Measurements from ENCODE around the gene MZT2A. TPM values are rescaled to one million over a fixed set of nuclear protein-coding genes. Genes with fewer than 3 reads are reported as not detected.
"Not testable (repeated sequence)": the region's sequence is repeated elsewhere in the genome, so short reads cannot be mapped to it uniquely, and the experiment has no call there.

Gene MZT2A
- total RNA-seq, 2 donors from 2014 or later = 173 to 176 TPM

- H3K36me3 ChIP-seq = peaks cover 0 to 9% of the 10 kb centered on the region in 2 donors
Observed at GRCh38 chr2:131509615-131510014, 17.4 kb upstream of the MZT2A start.

GRCh38 chr2:131504082-131504750 is 12.0 kb upstream of the MZT2A start:
- H3K4me3 ChIP-seq; H3K9me3 ChIP-seq; DNase-seq (ENCODE audit: low spot score); H3K27me3 ChIP-seq (replicated peaks; ENCODE audit: insufficient read depth); H3K36me3 ChIP-seq; H3K4me1 ChIP-seq (replicated peaks); H3K27ac ChIP-seq; intact Hi-C loops (cut with DNase I): not testable (repeated sequence)
- WGBS = 94% methylated on average over 7 of the region's 7 CpGs

More at GRCh38 chr2:131509615-131510014, 17.4 kb upstream of the MZT2A start:
- TF ChIP-seq POLR2AphosphoS5 (IDR thresholded peaks at IDR 0.05) (no peak), POLR2A (IDR thresholded peaks at IDR 0.05) (no peak), CTCF (IDR thresholded peaks at IDR 0.05) (no peak)
- Histone ChIP-seq H3K4me1 (replicated peaks) (no peaks in the 10 kb centered on the region), H3K9me3 (no peaks in the 10 kb centered on the region), H3K27ac (no peak overlapping the region), H3K4me3 (no peak overlapping the region), H3K27me3 (replicated peaks; ENCODE audit: insufficient read depth) (no peaks in the 10 kb centered on the region)
- no peak for DNase-seq (ENCODE audit: low spot score)
- intact Hi-C loops (cut with DNase I) = no loop called here
- WGBS = 94% methylated on average over 5 of the region's 9 CpGs

- H3K36me3 ChIP-seq; intact Hi-C loops (cut with DNase I); H3K4me1 ChIP-seq (replicated peaks); H3K27me3 ChIP-seq (replicated peaks; ENCODE audit: insufficient read depth); H3K9me3 ChIP-seq; H3K4me3 ChIP-seq; H3K27ac ChIP-seq; DNase-seq (ENCODE audit: low spot score): not testable (repeated sequence)
- WGBS = 88% methylated on average over 4 of the region's 4 CpGs
Observed at GRCh38 chr2:131503587-131503986, 11.4 kb upstream of the MZT2A start.

GRCh38 chr2:131498321-131498973 is 6.2 kb upstream of the MZT2A start:
- H3K27me3 ChIP-seq (replicated peaks; ENCODE audit: insufficient read depth); intact Hi-C loops (cut with DNase I); H3K27ac ChIP-seq; H3K4me1 ChIP-seq (replicated peaks); H3K9me3 ChIP-seq; DNase-seq (ENCODE audit: low spot score); H3K4me3 ChIP-seq; H3K36me3 ChIP-seq: not testable (repeated sequence)
- WGBS = 82% methylated on average over 8 of the region's 8 CpGs

GRCh38 chr2:131495506-131495905 is 3.3 kb upstream of the MZT2A start:
- intact Hi-C loops (cut with DNase I); DNase-seq (ENCODE audit: low spot score); H3K4me3 ChIP-seq; H3K9me3 ChIP-seq; H3K4me1 ChIP-seq (replicated peaks); H3K27ac ChIP-seq; H3K27me3 ChIP-seq (replicated peaks; ENCODE audit: insufficient read depth); H3K36me3 ChIP-seq: not testable (repeated sequence)
- 96% methylated on average over 1 of the region's 1 CpG for WGBS

GRCh38 chr2:131493199-131493968 is 1.2 kb upstream of the MZT2A start:
- DNase-seq (ENCODE audit: low spot score) = no peak
- Histone ChIP-seq H3K9me3 (no peaks in the 10 kb centered on the region), H3K4me3 (peak overlapping the region; percentile 68 to 79), H3K27me3 (replicated peaks; ENCODE audit: insufficient read depth) (no peaks in the 10 kb centered on the region), H3K27ac (peak overlapping the region; percentile 90 to 92), H3K36me3 (no peaks in the 10 kb centered on the region), H3K4me1 (replicated peaks) (no peaks in the 10 kb centered on the region)
- TF ChIP-seq CTCF (IDR thresholded peaks at IDR 0.05) (no peak), POLR2AphosphoS5 (IDR thresholded peaks at IDR 0.05) (no peak), POLR2A (IDR thresholded peaks at IDR 0.05) (no peak)
- intact Hi-C loops (cut with DNase I) = no loop called here
- 1% methylated on average over 28 of the region's 40 CpGs for WGBS
